NT2/D1 (cell line): ENCODE measurements around the gene ARSD.
"Not testable (repeated sequence)": the region's sequence is repeated elsewhere in the genome, so short reads cannot be mapped to it uniquely, and the experiment has no call there.

Experiments
- DNase-seq: peaks from one replicate; pipeline ENCODE4 v3.0.0-alpha.2; 2011; ENCODE audit warnings: low read depth, low spot score
- H3K27me3 ChIP-seq: 2 replicates; pipeline ENCODE4 v1.6.0; 2011; ENCODE audit warnings: mild to moderate bottlenecking; ENCODE audit not compliant: insufficient read length, insufficient read depth
- H3K36me3 ChIP-seq: 2 replicates; pipeline ENCODE4 v1.6.1; 2011; ENCODE audit warnings: mild to moderate bottlenecking, low read length, mixed read lengths; ENCODE audit not compliant: insufficient read depth, insufficient read length
- H3K4me1 ChIP-seq: 2 replicates; pipeline ENCODE4 v1.5.1; 2011; ENCODE audit not compliant: insufficient read depth, insufficient read length
- H3K4me3 ChIP-seq: 2 replicates; pipeline ENCODE4 v1.5.1; 2011; ENCODE audit warnings: low read depth; ENCODE audit not compliant: insufficient read length
- H3K9ac ChIP-seq: 2 replicates; pipeline ENCODE4 v1.6.0; 2011; ENCODE audit warnings: low read depth; ENCODE audit not compliant: insufficient read length
- H3K9me3 ChIP-seq: 2 replicates; pipeline ENCODE4 v1.5.1; 2011; ENCODE audit warnings: mild to moderate bottlenecking, low read length; ENCODE audit not compliant: insufficient read depth
- SUZ12 ChIP-seq: IDR thresholded peaks from 2 replicates; pipeline ENCODE4 v1.6.1; 2011; ENCODE audit not compliant: insufficient read length, insufficient read depth; ENCODE audit errors: extremely low read depth
- YY1 ChIP-seq: IDR thresholded peaks from 2 replicates; pipeline ENCODE4 v1.6.1; 2011; ENCODE audit not compliant: insufficient read length, insufficient read depth
- ZNF274 ChIP-seq: IDR thresholded peaks from 2 replicates; pipeline ENCODE4 v1.6.1; 2011; ENCODE audit warnings: mild to moderate bottlenecking, low read depth, low read length

ARSD gene

GRCh38 chrX:2897311-2897689 is 31.8 kb downstream of the ARSD start:
- Histone ChIP-seq H3K27me3 (no peaks in the 10 kb centered on the region), H3K36me3 (no peaks in the 10 kb centered on the region), H3K9ac (peak overlapping the region; percentile 42), H3K4me1 (no peaks in the 10 kb centered on the region), H3K4me3 (no peak overlapping the region), H3K9me3 (no peaks in the 10 kb centered on the region)
- DNase-seq: no peak
- TF ChIP-seq YY1 (no peak), ZNF274 (no peak), SUZ12 (no peak)

- Histone ChIP-seq H3K9me3 (no peaks in the 10 kb centered on the region), H3K27me3 (no peaks in the 10 kb centered on the region), H3K9ac (no peak overlapping the region), H3K36me3 (no peaks in the 10 kb centered on the region), H3K4me3 (no peak overlapping the region), H3K4me1 (no peaks in the 10 kb centered on the region)
- TF ChIP-seq SUZ12: no peak
- TF ChIP-seq YY1: no peak
- no peak for TF ChIP-seq ZNF274
- no peak for DNase-seq
These were observed 34.2 kb downstream of the ARSD start for GRCh38 chrX:2894885-2895292.

- TF ChIP-seq ZNF274: no peak
- no peak for TF ChIP-seq SUZ12
- TF ChIP-seq YY1: no peak
- H3K27me3 ChIP-seq: no peaks in the 10 kb centered on the region
- no peak overlapping the region for H3K4me3 ChIP-seq
- no peaks in the 10 kb centered on the region for H3K4me1 ChIP-seq
- no peaks in the 10 kb centered on the region for H3K9me3 ChIP-seq
- DNase-seq: no peak
- no peak overlapping the region for H3K9ac ChIP-seq
- no peaks in the 10 kb centered on the region for H3K36me3 ChIP-seq
These were observed 36.3 kb downstream of the ARSD start for GRCh38 chrX:2892816-2893215.

GRCh38 chrX:2890536-2891460 is 38.3 kb downstream of the ARSD start:
- not testable (repeated sequence) for H3K4me1 ChIP-seq, H3K27me3 ChIP-seq, H3K9me3 ChIP-seq, H3K9ac ChIP-seq, H3K4me3 ChIP-seq, DNase-seq, H3K36me3 ChIP-seq

- not testable (repeated sequence) for H3K27me3 ChIP-seq, H3K4me3 ChIP-seq, H3K9ac ChIP-seq, H3K9me3 ChIP-seq, H3K36me3 ChIP-seq, H3K4me1 ChIP-seq
- DNase-seq: peak; percentile 36
These were observed 39.2 kb downstream of the ARSD start for GRCh38 chrX:2889706-2890490.

- Histone ChIP-seq H3K36me3 (no peaks in the 10 kb centered on the region), H3K27me3 (no peaks in the 10 kb centered on the region), H3K9me3 (no peaks in the 10 kb centered on the region), H3K9ac (no peak overlapping the region), H3K4me1 (no peaks in the 10 kb centered on the region), H3K4me3 (no peak overlapping the region)
- no peak for DNase-seq
- no peak for TF ChIP-seq SUZ12
- TF ChIP-seq ZNF274: no peak
- no peak for TF ChIP-seq YY1
These were observed 40.0 kb downstream of the ARSD start for GRCh38 chrX:2889045-2889605.

- TF ChIP-seq ZNF274 (no peak), SUZ12 (no peak), YY1 (no peak)
- H3K9ac ChIP-seq: no peak overlapping the region
- H3K4me3 ChIP-seq: no peak overlapping the region
- peaks cover 6% of the 10 kb centered on the region for H3K36me3 ChIP-seq
- H3K4me1 ChIP-seq: no peaks in the 10 kb centered on the region
- no peaks in the 10 kb centered on the region for H3K27me3 ChIP-seq
- no peaks in the 10 kb centered on the region for H3K9me3 ChIP-seq
- no peak for DNase-seq
These were observed 40.8 kb downstream of the ARSD start for GRCh38 chrX:2888309-2888708.
